Heart left ventricle (tissue), 16 donors: ENCODE data around the gene SEMA4D. TPM values are rescaled to one million over a fixed set of nuclear protein-coding genes. Genes with fewer than 3 reads are reported as not detected.

Source experiments
- ATAC-seq, 4 donors: fragments of 200-7000 bp; cut with Tn5 transposase; one replicate each; pipeline ENCODE4 v1.9.1; 2020 to 2022; ENCODE audit warnings: moderate library complexity in 4 of 4, mild to moderate bottlenecking in 3 of 4, moderate number of reproducible peaks in 1 of 4
- DNase-seq, 5 donors: peaks; one replicate each; pipeline ENCODE4 v3.0.0-alpha.2; 2020
- H3K27ac ChIP-seq, 12 donors: fragments of 200-600 bp; sonication (generic) in 4 of 12; one replicate each; pipeline versions ENCODE4 v1.5.0 to v1.8.0; 2016 to 2022; ENCODE audit warnings: mild to moderate bottlenecking in 2 of 12
- H3K27me3 ChIP-seq, 9 donors: fragments of 200-600 bp; sonication (generic) in 2 of 9; one replicate each; pipeline versions ENCODE4 v1.5.1 to v1.8.0; 2016 to 2022; ENCODE audit warnings: mild to moderate bottlenecking in 3 of 9
- H3K36me3 ChIP-seq, 9 donors: fragments of 200-600 bp; sonication (generic) in 2 of 9; one replicate each; pipeline versions ENCODE4 v1.5.0 to v1.8.0; 2018 to 2022; ENCODE audit warnings: mild to moderate bottlenecking in 2 of 9
- H3K4me1 ChIP-seq, 12 donors: fragments of 200-600 bp; sonication (generic) in 4 of 12; one replicate each; pipeline versions ENCODE4 v1.5.0 to v1.8.0; 2016 to 2022; ENCODE audit warnings: mild to moderate bottlenecking in 3 of 12
- H3K4me3 ChIP-seq, 12 donors: fragments of 200-600 bp; sonication (generic) in 4 of 12; one replicate each; pipeline versions ENCODE4 v1.5.0 to v1.8.0; 2017 to 2022; ENCODE audit warnings: mild to moderate bottlenecking in 9 of 12, moderate library complexity in 4 of 12
- H3K9me3 ChIP-seq, 12 donors: fragments of 200-600 bp; sonication (generic) in 4 of 12; one replicate each; pipeline versions ENCODE4 v1.5.0 to v1.8.0; 2016 to 2022; ENCODE audit warnings: mild to moderate bottlenecking in 1 of 12
- POLR2A ChIP-seq, 2 donors: fragments of 450-650 bp; IDR thresholded peaks; one replicate each; pipeline ENCODE4 v1.6.1; 2017; ENCODE audit warnings: antibody characterized with exemption in 2 of 2, mild to moderate bottlenecking in 2 of 2, moderate library complexity in 2 of 2
- WGBS, 4 donors: extraction: QIAGEN DNeasy Blood & Tissue Kit in 2 of 4; methylation state at CpG; one replicate each; pipeline versions ENCODE4 v1.1.5 to v1.1.7; 2013 to 2018; 5-methylcytosine and 5-hydroxymethylcytosine counted together
- intact Hi-C, 10 donors: fragments of 100-400 bp; cut with DNase I; formaldehyde crosslinking; loops; one replicate each; pipeline versions ENCODE4 v1.11.1 to v1.14.2; 2022
- polyA plus RNA-seq, 2 donors: library from polyadenylated mRNA; stranded (reverse); fragments of 200-250 nt; gene quantifications; one replicate each; pipeline ENCODE4 v1.2.3, GENCODE V29; 2013
- total RNA-seq, 9 donors: library from RNA; depleted of rRNA in 2 of 9; stranded (reverse); fragments of >200 nt in 2 of 9; fragmentation: NEBNext Ultra II Directional in 3 of 9; extraction: Animal tissue kit (Norgen Biotek cat#: 25700) in 3 of 9; gene quantifications; one replicate each; pipeline versions ENCODE4 v1.1.0 to v1.2.4, GENCODE V29; 2016 to 2023
- TF ChIP-seq, protein P1 (sequence below), 12 donors: fragments of 200-600 bp; sonication (generic) in 4 of 12; IDR thresholded peaks; one replicate each; pipeline versions ENCODE4 v1.5.0 to v1.8.0; 2018 to 2022; ENCODE audit warnings: antibody characterized with exemption in 12 of 12, mild to moderate bottlenecking in 5 of 12
- donor health status: ischemic (EF 13 %, LVEDD 7.1; RV severe dilation, severe dysfunction).
- donor health status: healthy with polysubstance abuse.
- donor health status: DM: no; HTN: yes; CAD: no.
- donor health status: DM: no; HTN: no; CAD: no.
- donor health status: ischemic (EF 25% LVEDD 6.9; RV normal size, moderate dysfunction).
- donor health status: ischemic (EF 25% LVEDD 5.7; RV mildly dilated, moderate dysfunction).
- donor health status: healthy.
- donor health status: DM: yes; HTN: yes; CAD: no.
- donor health status: ischemic (EF 35%, LVEDD 5.7; RV mildly dilated, moderate dysfunction).
- donor health status: nonischemic (EF 11% LVEDD 7.7; RV severe dilation, severe dysfunction).
- donor health status: DM: yes; HTN: yes; CAD: no.
- donor health status: PGD.
- donor health status: ischemic (EF 29% LVEDD 5.4; RV normal size, mild dysfunction).
- donor health status: nonischemic (EF 23%, LVEDD 6.1; RV moderate dilation, normal function).

SEMA4D gene
- total and polyA plus RNA-seq, 11 donors, result 4.0 to 59.8 (median 20.2) TPM

DNA sequence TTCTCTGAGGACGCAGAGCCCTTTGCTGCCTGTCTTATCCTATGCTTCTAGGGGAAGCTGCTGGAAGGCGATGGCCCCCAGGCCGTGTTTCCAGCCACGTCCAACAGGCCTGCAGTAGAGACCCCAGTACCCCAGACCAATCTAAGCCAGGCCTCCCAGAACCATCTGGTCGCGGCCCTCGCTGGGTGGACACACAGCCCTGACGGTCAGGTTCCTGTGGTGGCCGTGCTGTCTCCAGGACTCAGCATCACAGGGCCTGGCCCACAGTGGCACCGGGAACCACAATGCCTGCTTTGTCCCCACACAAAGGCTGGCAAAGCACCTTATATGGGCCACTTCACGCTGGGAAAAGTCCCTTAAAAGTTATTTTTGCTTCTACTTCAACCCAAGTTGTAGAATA is 44.5 kb downstream of the SEMA4D start:
- no peak overlapping the region for H3K27ac ChIP-seq
- no peak for ATAC-seq
- DNase-seq, result no peak
- intact Hi-C loops, result no loop called here
- H3K4me3 ChIP-seq, result no peak overlapping the region
- TF ChIP-seq POLR2A (IDR thresholded peaks at IDR 0.05), result no peak
- TF ChIP-seq, protein P1, sequence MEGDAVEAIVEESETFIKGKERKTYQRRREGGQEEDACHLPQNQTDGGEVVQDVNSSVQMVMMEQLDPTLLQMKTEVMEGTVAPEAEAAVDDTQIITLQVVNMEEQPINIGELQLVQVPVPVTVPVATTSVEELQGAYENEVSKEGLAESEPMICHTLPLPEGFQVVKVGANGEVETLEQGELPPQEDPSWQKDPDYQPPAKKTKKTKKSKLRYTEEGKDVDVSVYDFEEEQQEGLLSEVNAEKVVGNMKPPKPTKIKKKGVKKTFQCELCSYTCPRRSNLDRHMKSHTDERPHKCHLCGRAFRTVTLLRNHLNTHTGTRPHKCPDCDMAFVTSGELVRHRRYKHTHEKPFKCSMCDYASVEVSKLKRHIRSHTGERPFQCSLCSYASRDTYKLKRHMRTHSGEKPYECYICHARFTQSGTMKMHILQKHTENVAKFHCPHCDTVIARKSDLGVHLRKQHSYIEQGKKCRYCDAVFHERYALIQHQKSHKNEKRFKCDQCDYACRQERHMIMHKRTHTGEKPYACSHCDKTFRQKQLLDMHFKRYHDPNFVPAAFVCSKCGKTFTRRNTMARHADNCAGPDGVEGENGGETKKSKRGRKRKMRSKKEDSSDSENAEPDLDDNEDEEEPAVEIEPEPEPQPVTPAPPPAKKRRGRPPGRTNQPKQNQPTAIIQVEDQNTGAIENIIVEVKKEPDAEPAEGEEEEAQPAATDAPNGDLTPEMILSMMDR (IDR thresholded peaks at IDR 0.05), result no peak
- H3K9me3 ChIP-seq, result no peaks in the 10 kb centered on the region
- 86 to 94% (median 90%) methylated on average over 10 to 11 of the region's 11 CpGs for WGBS, 4 donors
- peaks cover 0 to 18% (median 0%) of the 10 kb centered on the region in 9 donors for H3K36me3 ChIP-seq
- no peaks in the 10 kb centered on the region for H3K27me3 ChIP-seq
- peaks cover 0 to 36% (median 0%) of the 10 kb centered on the region in 12 donors for H3K4me1 ChIP-seq

DNA sequence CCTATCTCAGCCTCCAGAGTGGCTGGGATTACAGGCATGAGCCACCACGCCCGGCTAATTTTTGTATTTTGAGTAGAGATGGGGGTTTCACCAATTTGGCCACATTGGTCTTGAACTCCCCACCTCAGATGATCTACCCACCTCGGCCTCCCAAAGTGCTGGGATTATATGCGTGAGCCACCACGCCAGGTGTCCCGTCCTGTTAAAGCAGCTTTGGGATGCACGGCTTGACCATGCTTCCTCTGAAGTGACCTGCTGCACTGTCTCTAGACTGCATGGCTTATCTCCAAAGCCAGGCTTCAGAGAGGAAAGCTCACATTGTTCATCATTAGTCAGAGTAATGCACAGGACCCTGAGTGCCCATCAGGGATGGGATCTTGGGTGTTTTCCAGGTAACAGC is 45.4 kb downstream of the SEMA4D start:
- Histone ChIP-seq H3K27me3 (no peaks in the 10 kb centered on the region), H3K27ac (no peak overlapping the region), H3K4me3 (no peak overlapping the region), H3K36me3 (peaks cover 0 to 18% (median 0%) of the 10 kb centered on the region in 9 donors), H3K9me3 (no peaks in the 10 kb centered on the region), H3K4me1 (peaks cover 0 to 33% (median 0%) of the 10 kb centered on the region in 12 donors)
- ATAC-seq, result no peak
- WGBS, 4 donors, result 86 to 95% (median 92%) methylated on average over 7 of the region's 7 CpGs
- intact Hi-C loops, result no loop called here
- no peak for DNase-seq
- TF ChIP-seq, protein P1 (IDR thresholded peaks at IDR 0.05), result no peak
- no peak for TF ChIP-seq POLR2A (IDR thresholded peaks at IDR 0.05)

DNA sequence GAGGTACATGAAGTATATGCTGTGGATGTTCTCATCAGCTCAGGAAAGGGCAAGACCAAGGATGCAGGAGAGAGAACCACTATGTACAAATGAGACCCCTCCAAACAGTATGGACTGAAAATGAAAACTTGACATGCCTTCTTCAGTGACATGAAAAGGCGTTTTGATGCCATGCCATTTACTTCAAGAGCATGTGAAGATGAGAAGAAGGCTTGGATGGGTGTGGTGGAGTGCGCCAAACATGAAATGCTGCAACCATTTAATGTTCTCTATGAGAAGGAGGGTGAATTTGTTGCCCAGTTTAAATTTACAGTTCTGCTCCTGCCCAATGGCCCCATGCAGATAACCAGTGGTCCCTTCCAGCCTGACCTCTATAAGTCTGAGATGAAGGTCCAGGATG is 47.7 kb downstream of the SEMA4D start:
- 91 to 98% (median 95%) methylated on average over 2 of the region's 2 CpGs for WGBS, 4 donors
- DNase-seq (no peak), ATAC-seq (no peak)
- H3K4me3 ChIP-seq, result no peak overlapping the region
- intact Hi-C loops, result no loop called here
- peaks cover 0 to 26% (median 2%) of the 10 kb centered on the region in 12 donors for H3K4me1 ChIP-seq
- no peak overlapping the region for H3K27ac ChIP-seq
- TF ChIP-seq, protein P1 (IDR thresholded peaks at IDR 0.05), result no peak
- no peak for TF ChIP-seq POLR2A (IDR thresholded peaks at IDR 0.05)
- peaks cover 0 to 18% (median 0%) of the 10 kb centered on the region in 9 donors for H3K36me3 ChIP-seq
- H3K9me3 ChIP-seq, result no peaks in the 10 kb centered on the region
- H3K27me3 ChIP-seq, result no peaks in the 10 kb centered on the region

DNA sequence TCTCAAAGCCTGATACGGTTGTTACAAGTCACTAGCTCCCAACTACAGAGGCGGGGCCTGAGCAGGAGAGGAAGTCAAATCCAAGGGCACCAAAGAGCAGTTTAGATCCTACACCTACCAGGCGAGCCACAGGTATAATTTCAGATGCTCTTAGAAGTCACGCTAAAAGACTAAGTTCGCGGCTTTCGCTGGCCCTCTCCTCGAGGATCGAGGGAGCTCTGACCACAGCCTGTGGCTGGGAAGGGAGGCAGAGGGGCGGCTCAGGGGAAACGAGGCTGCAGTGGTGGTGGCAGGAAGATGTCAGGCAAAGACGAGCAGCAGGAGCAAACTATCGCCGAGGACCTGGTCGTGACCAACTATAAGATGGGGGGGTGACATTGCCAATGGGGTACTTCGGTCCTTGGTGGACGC is 48.6 kb downstream of the SEMA4D start:
- Histone ChIP-seq H3K36me3 (peaks cover 0 to 11% (median 0%) of the 10 kb centered on the region in 9 donors), H3K27ac (peak overlapping the region in 1 of 12 donors; percentile 1), H3K27me3 (no peaks in the 10 kb centered on the region), H3K4me1 (peaks cover 0 to 27% (median 2%) of the 10 kb centered on the region in 12 donors), H3K9me3 (no peaks in the 10 kb centered on the region), H3K4me3 (no peak overlapping the region)
- no peak for TF ChIP-seq POLR2A (IDR thresholded peaks at IDR 0.05)
- TF ChIP-seq, protein P1 (IDR thresholded peaks at IDR 0.05), result no peak
- intact Hi-C loops, result loop anchor here in 1 of 10 donors (10.0 kb wide), 1 partner anchor 64 kb away; no protein-coding TSS in a partner anchor
- DNase-seq, result no peak
- 84 to 90% (median 87%) methylated on average over 17 of the region's 17 CpGs for WGBS, 4 donors
- ATAC-seq, result no peak
